Measurements from ENCODE around the gene RELL2. TPM values are rescaled to one million over a fixed set of nuclear protein-coding genes. Genes with fewer than 3 reads are reported as not detected.

The RELL2 gene
- total RNA-seq, 1 donor from 2014 or later, result 1.0 TPM

DNA sequence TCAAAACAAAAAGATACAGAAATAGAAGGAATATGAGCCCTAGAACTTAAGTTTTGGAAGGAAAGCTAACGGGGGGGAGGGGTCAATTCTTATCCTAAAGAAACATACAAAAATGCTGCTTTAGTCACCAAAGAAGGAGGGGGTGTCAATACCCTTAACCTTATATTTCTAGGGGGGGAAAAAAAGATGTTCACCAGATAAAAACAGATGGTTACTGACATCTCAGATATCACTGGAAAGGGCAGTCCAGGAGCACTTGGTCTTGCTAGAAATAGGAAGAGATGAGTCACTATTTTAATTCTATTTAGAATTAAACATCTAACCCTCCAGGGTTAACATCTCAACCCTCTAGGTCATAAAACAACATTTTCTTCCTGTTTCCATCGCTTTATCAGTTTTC lies 19.7 kb upstream of the RELL2 start:
- Histone ChIP-seq H3K9me3 (replicated peaks) (no peaks in the 10 kb centered on the region), H3K27ac (replicated peaks) (peak overlapping the region; percentile 95), H3K36me3 (peaks cover 19% of the 10 kb centered on the region), H3K4me1 (peaks cover 66% of the 10 kb centered on the region), H3K27me3 (ENCODE audit: low read depth) (no peaks in the 10 kb centered on the region), H3K4me3 (peak overlapping the region; percentile 89)
- intact Hi-C loops (cut with micrococcal nuclease), result no loop called here
- TF ChIP-seq, protein P1, sequence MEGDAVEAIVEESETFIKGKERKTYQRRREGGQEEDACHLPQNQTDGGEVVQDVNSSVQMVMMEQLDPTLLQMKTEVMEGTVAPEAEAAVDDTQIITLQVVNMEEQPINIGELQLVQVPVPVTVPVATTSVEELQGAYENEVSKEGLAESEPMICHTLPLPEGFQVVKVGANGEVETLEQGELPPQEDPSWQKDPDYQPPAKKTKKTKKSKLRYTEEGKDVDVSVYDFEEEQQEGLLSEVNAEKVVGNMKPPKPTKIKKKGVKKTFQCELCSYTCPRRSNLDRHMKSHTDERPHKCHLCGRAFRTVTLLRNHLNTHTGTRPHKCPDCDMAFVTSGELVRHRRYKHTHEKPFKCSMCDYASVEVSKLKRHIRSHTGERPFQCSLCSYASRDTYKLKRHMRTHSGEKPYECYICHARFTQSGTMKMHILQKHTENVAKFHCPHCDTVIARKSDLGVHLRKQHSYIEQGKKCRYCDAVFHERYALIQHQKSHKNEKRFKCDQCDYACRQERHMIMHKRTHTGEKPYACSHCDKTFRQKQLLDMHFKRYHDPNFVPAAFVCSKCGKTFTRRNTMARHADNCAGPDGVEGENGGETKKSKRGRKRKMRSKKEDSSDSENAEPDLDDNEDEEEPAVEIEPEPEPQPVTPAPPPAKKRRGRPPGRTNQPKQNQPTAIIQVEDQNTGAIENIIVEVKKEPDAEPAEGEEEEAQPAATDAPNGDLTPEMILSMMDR (IDR thresholded peaks at IDR 0.05; ENCODE audit: borderline replicate concordance), result no peak
- no peak for DNase-seq

DNA sequence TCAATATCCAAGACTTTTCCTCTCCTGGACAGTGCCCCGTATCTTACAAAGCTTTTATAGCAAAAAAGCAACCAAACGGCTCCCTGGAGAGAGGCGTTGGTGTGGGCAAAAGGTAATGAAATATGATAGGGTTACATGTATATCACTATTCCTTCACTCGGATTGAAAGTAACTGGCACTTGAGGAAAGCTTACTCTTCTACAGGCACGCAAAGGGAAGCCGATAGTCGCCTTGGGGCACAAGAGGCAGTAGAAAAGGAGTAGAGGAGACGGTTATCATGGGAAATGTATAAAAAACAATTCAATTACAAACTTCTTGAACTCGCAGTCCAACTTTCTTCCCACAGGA lies 19.1 kb upstream of the RELL2 start:
- Histone ChIP-seq H3K4me1 (peaks cover 66% of the 10 kb centered on the region), H3K9me3 (replicated peaks) (no peaks in the 10 kb centered on the region), H3K27ac (replicated peaks) (peak overlapping the region; percentile 95), H3K36me3 (peaks cover 24% of the 10 kb centered on the region), H3K4me3 (peak overlapping the region; percentile 89), H3K27me3 (ENCODE audit: low read depth) (no peaks in the 10 kb centered on the region)
- TF ChIP-seq, protein P1 (IDR thresholded peaks at IDR 0.05; ENCODE audit: borderline replicate concordance), result no peak
- DNase-seq, result no peak
- intact Hi-C loops (cut with micrococcal nuclease), result no loop called here

DNA sequence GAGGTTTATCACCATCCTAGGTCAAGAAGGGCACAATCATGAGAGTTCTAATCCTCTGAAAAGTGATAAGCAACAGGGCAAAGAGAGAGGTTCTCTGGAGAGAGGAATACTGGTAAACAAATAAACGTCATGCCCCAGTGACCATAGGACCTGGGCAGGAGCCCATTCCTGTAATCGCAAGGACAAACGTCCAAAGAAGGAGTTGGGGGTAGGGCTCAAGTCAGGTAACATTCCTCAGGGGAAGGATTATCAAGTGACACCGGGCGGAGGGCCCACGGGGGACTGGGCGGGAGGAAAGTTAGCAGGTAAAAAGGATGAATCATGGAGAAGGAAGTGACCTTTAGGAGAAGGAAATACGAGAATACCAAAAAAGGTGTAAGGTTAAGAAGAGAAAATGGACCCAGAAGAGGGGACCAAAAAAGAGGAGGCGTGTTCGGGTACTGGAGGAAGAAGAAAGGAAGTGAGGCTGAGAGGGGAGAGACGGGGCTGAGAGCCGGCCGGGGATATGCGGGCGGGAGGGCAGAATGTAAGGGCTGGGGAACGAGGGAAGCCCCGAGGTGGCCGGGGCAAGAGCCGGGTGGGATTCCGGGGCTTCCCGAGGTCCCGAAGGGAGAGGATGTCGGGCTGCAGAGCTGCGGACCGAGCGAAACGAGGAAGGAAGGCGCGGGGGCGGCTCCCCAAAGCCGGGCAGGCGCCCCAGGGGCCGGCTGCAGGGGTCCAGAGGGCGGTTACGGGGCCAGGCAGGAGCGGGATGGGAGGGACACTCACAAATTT lies 18.6 kb upstream of the RELL2 start:
- intact Hi-C loops (cut with micrococcal nuclease), result no loop called here
- TF ChIP-seq, protein P1 (IDR thresholded peaks at IDR 0.05; ENCODE audit: borderline replicate concordance), result no peak

DNA sequence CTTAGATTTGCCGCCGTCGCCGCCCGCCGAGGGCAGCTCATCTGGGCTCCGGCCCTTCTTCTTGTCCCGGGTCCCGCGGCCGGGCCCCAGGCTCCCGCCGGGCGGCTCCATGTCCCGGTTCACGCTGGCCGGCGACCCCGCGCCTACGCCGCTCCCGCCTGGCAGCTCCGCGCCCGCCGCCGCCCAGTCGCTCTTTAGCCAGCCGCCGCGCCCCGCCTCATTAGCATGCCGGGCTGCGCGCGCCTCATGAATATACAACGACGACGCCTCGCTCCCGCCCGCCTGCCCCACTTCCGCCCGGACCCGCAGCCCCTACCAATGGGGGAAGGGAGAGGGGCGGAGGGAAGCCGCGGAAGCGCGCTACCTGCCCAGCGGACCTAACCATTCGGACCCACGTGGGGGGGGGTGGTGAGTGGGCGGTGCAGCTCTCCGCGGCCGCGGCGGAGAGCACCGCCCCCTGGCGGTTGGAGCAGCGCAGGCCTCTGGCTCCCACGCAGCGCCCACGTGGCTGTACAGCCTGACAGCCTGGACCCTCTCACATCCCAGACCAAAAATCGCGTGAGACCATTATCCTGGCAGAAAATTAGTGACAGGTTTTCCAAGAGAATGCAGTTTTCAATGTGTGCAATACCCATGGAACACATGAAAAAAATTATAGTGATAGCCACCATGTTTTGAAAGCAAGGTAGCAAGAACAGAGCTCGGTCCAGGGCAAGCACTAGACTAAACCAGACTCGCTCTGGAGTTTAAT lies 17.8 kb upstream of the RELL2 start, which contains the start of gene DIAPH1:
TSS of gene DIAPH1 (minus strand) at position 197 of the 751 bp plus-strand sequence. CDS start at position 111, 86 bp downstream.
- no peaks in the 10 kb centered on the region for H3K9me3 ChIP-seq (replicated peaks)
- TF ChIP-seq, protein P1 (IDR thresholded peaks at IDR 0.05; ENCODE audit: borderline replicate concordance), result peak; percentile 98
- peaks cover 54% of the 10 kb centered on the region for H3K4me1 ChIP-seq
- H3K36me3 ChIP-seq, result peaks cover 38% of the 10 kb centered on the region
- no peaks in the 10 kb centered on the region for H3K27me3 ChIP-seq (ENCODE audit: low read depth)
- H3K4me3 ChIP-seq, result peak within 1 kb of the TSS; percentile 89
- peak; percentile 97 for DNase-seq
- peak within 1 kb of the TSS; percentile 95 for H3K27ac ChIP-seq (replicated peaks)
- intact Hi-C loops (cut with micrococcal nuclease), result no loop called here

More for the DNA sequence above, 18.6 kb upstream of the RELL2 start:
- Histone ChIP-seq H3K27me3 (ENCODE audit: low read depth) (no peaks in the 10 kb centered on the region), H3K9me3 (replicated peaks) (no peaks in the 10 kb centered on the region), H3K27ac (replicated peaks) (peak overlapping the region; percentile 95), H3K4me3 (peak overlapping the region; percentile 89), H3K36me3 (peaks cover 30% of the 10 kb centered on the region), H3K4me1 (peaks cover 61% of the 10 kb centered on the region)
- no peak for DNase-seq

DNA sequence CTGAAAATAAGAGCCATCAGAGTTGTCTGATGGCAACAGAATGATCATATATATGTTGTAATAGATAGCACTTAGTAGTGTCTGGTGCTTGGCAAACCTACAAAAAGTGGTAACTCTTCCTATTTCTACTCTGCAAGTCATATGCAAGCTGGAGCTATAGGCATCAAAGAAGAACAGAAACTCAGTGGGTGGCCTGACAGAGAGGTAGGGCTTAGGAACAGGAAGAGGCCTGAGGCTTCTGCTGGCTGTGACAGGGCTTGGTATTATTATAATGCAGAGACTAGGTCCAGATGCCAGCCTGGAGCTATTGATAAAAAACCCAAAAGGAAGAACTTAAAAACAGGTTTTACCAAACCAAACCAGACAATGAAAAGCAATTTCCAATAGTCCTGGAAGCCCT lies 13.6 kb upstream of the RELL2 start:
- H3K4me3 ChIP-seq, result no peak overlapping the region
- H3K36me3 ChIP-seq, result peaks cover 80% of the 10 kb centered on the region
- H3K27ac ChIP-seq (replicated peaks), result no peak overlapping the region
- no peaks in the 10 kb centered on the region for H3K9me3 ChIP-seq (replicated peaks)
- H3K27me3 ChIP-seq (ENCODE audit: low read depth), result no peaks in the 10 kb centered on the region
- no peak for DNase-seq
- TF ChIP-seq, protein P1 (IDR thresholded peaks at IDR 0.05; ENCODE audit: borderline replicate concordance), result no peak
- intact Hi-C loops (cut with micrococcal nuclease), result loop anchor here (5.0 kb wide), 1 partner anchor 36 kb away; no protein-coding TSS in a partner anchor
- peaks cover 15% of the 10 kb centered on the region for H3K4me1 ChIP-seq
